Stomach (tissue), 9 donors: Measurements from ENCODE around the gene SYCP2. TPM values are rescaled to one million over a fixed set of nuclear protein-coding genes. Genes with fewer than 3 reads are reported as not detected.
A peak's percentile ranks its signal among the peaks of the same experiment; 100 is the strongest.
"Not testable (repeated sequence)": the region's sequence is repeated elsewhere in the genome, so short reads cannot be mapped to it uniquely, and the experiment has no call there.

Source experiments
- DNase-seq, 2 donors: peaks; one replicate each; pipeline versions ENCODE4 v3.0.0 to v3.0.0-alpha.2; 2013 to 2019
- H3K27ac ChIP-seq, 5 donors: fragments of 200-600 bp in 4 of 5; sonication (generic) in 4 of 5; one replicate each; pipeline ENCODE4 v1.5.1; 2013 to 2019; ENCODE audit warnings: mild to moderate bottlenecking in 1 of 5, moderate library complexity in 1 of 5
- H3K27me3 ChIP-seq, 3 donors: fragments of 200-600 bp; sonication (generic); one replicate each; pipeline ENCODE4 v1.5.1; 2017 to 2019; ENCODE audit warnings: mixed run types in 1 of 3
- H3K36me3 ChIP-seq, 4 donors: fragments of 200-600 bp; sonication (generic); 1 replicate in 3 of 4; 2 replicates in 1 of 4; pipeline ENCODE4 v1.5.1; 2016 to 2019
- H3K4me1 ChIP-seq, 4 donors: fragments of 200-600 bp; sonication (generic); one replicate each; pipeline ENCODE4 v1.5.1; 2016 to 2019
- H3K4me3 ChIP-seq, 4 donors: fragments of 200-600 bp; sonication (generic) in 3 of 4; one replicate each; pipeline ENCODE4 v1.5.1; 2016 to 2019; ENCODE audit warnings: mild to moderate bottlenecking in 1 of 4
- H3K9me3 ChIP-seq, 4 donors: fragments of 200-600 bp; sonication (generic); one replicate each; pipeline ENCODE4 v1.5.1; 2016 to 2019
- CTCF ChIP-seq, 7 experiments: fragments of 450-650 bp in 4 of 7; fragments of 200-600 bp in 3 of 7; sonication (generic) in 3 of 7; IDR thresholded peaks; one replicate each; pipeline ENCODE4 v1.5.1; 2016 to 2019; ENCODE audit warnings: antibody characterized with exemption in 7 of 7, control low read depth in 2 of 7, mild to moderate bottlenecking in 1 of 7
- EP300 ChIP-seq: sonication (generic); formaldehyde crosslinking; IDR thresholded peaks from one replicate; pipeline ENCODE4 v1.6.1; 2017; ENCODE audit warnings: antibody characterized with exemption
- POLR2A ChIP-seq, 4 donors: fragments of 450-650 bp; IDR thresholded peaks; one replicate each; pipeline ENCODE4 v1.6.1; 2016; ENCODE audit warnings: antibody characterized with exemption in 4 of 4, control low read depth in 2 of 4, mild to moderate bottlenecking in 1 of 4, moderate library complexity in 1 of 4
- POLR2AphosphoS5 ChIP-seq, 3 donors: sonication (generic); formaldehyde crosslinking; IDR thresholded peaks; one replicate each; pipeline ENCODE4 v1.6.1; 2016; ENCODE audit warnings: antibody characterized with exemption in 3 of 3
- WGBS, 5 donors: extraction: QIAGEN DNeasy Blood & Tissue Kit in 3 of 5; methylation state at CpG; one replicate each; pipeline versions ENCODE4 v1.1.5 to v1.1.7; 2013 to 2018; 5-methylcytosine and 5-hydroxymethylcytosine counted together
- intact Hi-C: fragments of 100-400 bp; cut with DNase I; formaldehyde crosslinking; loops from one replicate; pipeline ENCODE4 v1.15.1; 2023; ENCODE audit warnings: low total_unique reads
- polyA plus RNA-seq, 3 donors: library from polyadenylated mRNA; stranded (reverse); fragments of 200-250 nt; gene quantifications; one replicate each; pipeline ENCODE4 v1.2.3, GENCODE V29; 2013
- total RNA-seq, 5 donors: library from RNA; depleted of rRNA; stranded (reverse); fragments of >200 nt; gene quantifications; one replicate each; pipeline versions ENCODE4 v1.1.0 to v1.2.3, GENCODE V29; 2014 to 2016
- donor health status: healthy with polysubstance abuse.
- donor health status: Bipolar disorder and iron deficiency.
- donor health status: healthy.

The SYCP2 gene
- total and polyA plus RNA-seq, 8 donors: 1.4 to 14.6 (median 6.7) TPM

DNA sequence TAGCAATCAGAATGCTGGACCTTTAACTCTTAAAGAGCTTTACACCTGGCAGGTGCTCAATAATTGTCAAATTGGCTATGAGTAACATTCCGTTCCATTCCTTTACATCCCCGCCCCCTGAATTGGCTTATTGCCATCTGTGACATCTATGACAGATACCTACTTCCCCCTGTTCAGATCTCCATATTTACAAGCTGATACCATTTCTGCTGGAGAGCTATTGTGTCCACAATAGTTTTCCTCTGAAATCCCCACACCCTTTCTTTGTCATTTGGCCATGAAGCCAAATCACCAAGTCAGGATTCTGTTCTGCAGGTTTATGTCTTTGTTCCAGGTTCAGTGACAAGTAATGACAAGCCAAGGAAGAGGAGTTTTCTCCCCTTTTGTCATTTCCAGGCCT lies 28.0 kb upstream of the SYCP2 start:
- Histone ChIP-seq H3K36me3 (peaks cover 0 to 12% (median 2%) of the 10 kb centered on the region in 4 donors), H3K27me3 (peaks cover 0 to 19% (median 0%) of the 10 kb centered on the region in 3 donors), H3K4me3 (no peak overlapping the region), H3K27ac (no peak overlapping the region), H3K9me3 (no peaks in the 10 kb centered on the region), H3K4me1 (peaks cover 0 to 9% (median 5%) of the 10 kb centered on the region in 4 donors)
- intact Hi-C loops: no loop called here
- DNase-seq: peak in 1 of 2 donors; percentile 12
- 34 to 54% (median 45%) methylated on average over 2 of the region's 2 CpGs for WGBS, 5 donors
- TF ChIP-seq POLR2AphosphoS5 (IDR thresholded peaks at IDR 0.05) (no peak), POLR2A (IDR thresholded peaks at IDR 0.05) (no peak), CTCF (IDR thresholded peaks at IDR 0.05) (no peak), EP300 (no peak)

GRCh38 chr20:59958626-59959025 lies 25.2 kb upstream of the SYCP2 start:
- DNase-seq: peak in 1 of 2 donors; percentile 39
- Histone ChIP-seq H3K27ac (no peak overlapping the region), H3K4me3 (no peak overlapping the region), H3K4me1 (peaks cover 0 to 9% (median 5%) of the 10 kb centered on the region in 4 donors), H3K27me3 (peaks cover 0 to 30% (median 0%) of the 10 kb centered on the region in 3 donors), H3K9me3 (no peaks in the 10 kb centered on the region), H3K36me3 (peaks cover 0 to 12% (median 2%) of the 10 kb centered on the region in 4 donors)
- TF ChIP-seq POLR2A (IDR thresholded peaks at IDR 0.05): no peak
- TF ChIP-seq CTCF (IDR thresholded peaks at IDR 0.05): no peak
- no peak for TF ChIP-seq EP300
- TF ChIP-seq POLR2AphosphoS5 (IDR thresholded peaks at IDR 0.05): no peak
- WGBS, 5 donors: 36 to 54% (median 46%) methylated on average over 4 of the region's 4 CpGs
- intact Hi-C loops: no loop called here

GRCh38 chr20:59958123-59958522 lies 24.7 kb upstream of the SYCP2 start, which contains the start of gene CDH26:
Gene CDH26 (plus strand): TSS chr20:59958423. CDS start chr20:59958727, 304 bp downstream.
- peaks cover 0 to 9% (median 5%) of the 10 kb centered on the region in 4 donors for H3K4me1 ChIP-seq

GRCh38 chr20:59957568-59957967 lies 24.1 kb upstream of the SYCP2 start:
- intact Hi-C loops, DNase-seq, H3K4me3 ChIP-seq, H3K4me1 ChIP-seq, H3K27ac ChIP-seq, H3K9me3 ChIP-seq: not testable (repeated sequence)
- H3K36me3 ChIP-seq: peaks cover 0 to 12% (median 2%) of the 10 kb centered on the region in 4 donors
- H3K27me3 ChIP-seq: peaks cover 0 to 30% (median 0%) of the 10 kb centered on the region in 3 donors

More at GRCh38 chr20:59958123-59958522, 24.7 kb upstream of the SYCP2 start, which contains the start of gene CDH26:
- peak in 1 of 2 donors; percentile 26 for DNase-seq
- Histone ChIP-seq H3K4me3 (no peak within 1 kb of the TSS), H3K36me3 (peaks cover 0 to 12% (median 2%) of the 10 kb centered on the region in 4 donors), H3K9me3 (no peaks in the 10 kb centered on the region), H3K27ac (no peak within 1 kb of the TSS), H3K27me3 (peaks cover 0 to 30% (median 0%) of the 10 kb centered on the region in 3 donors)
- no peak for TF ChIP-seq EP300
- TF ChIP-seq POLR2AphosphoS5 (IDR thresholded peaks at IDR 0.05): no peak
- no peak for TF ChIP-seq POLR2A (IDR thresholded peaks at IDR 0.05)
- no peak for TF ChIP-seq CTCF (IDR thresholded peaks at IDR 0.05)
- 35 to 65% (median 54%) methylated on average over 5 of the region's 5 CpGs for WGBS, 5 donors
- intact Hi-C loops: no loop called here

- Histone ChIP-seq H3K4me3 (no peak overlapping the region), H3K9me3 (no peaks in the 10 kb centered on the region), H3K36me3 (peaks cover 0 to 21% (median 2%) of the 10 kb centered on the region in 4 donors), H3K27ac (no peak overlapping the region), H3K27me3 (peaks cover 0 to 25% (median 0%) of the 10 kb centered on the region in 3 donors), H3K4me1 (peaks cover 0 to 9% (median 5%) of the 10 kb centered on the region in 4 donors)
- peak in 1 of 2 donors; percentile 31 for DNase-seq
- intact Hi-C loops: no loop called here
- 73 to 81% (median 78%) methylated on average over 8 of the region's 8 CpGs for WGBS, 5 donors
- TF ChIP-seq CTCF (IDR thresholded peaks at IDR 0.05) (peak in 2 of 7 experiments; percentile 15 to 19), POLR2A (IDR thresholded peaks at IDR 0.05) (no peak)
These were observed 21.8 kb upstream of the SYCP2 start for GRCh38 chr20:59955131-59955796.
